ENCODE data around the gene RNF144B. TPM values are rescaled to one million over a fixed set of nuclear protein-coding genes. Genes with fewer than 3 reads are reported as not detected.

RNF144B gene
- total and polyA plus RNA-seq, 2 of the 13 experiments (the other 11 are each of a cell fraction or from before 2014, with no cell fraction given) = 1.8 to 4.3 TPM

DNA sequence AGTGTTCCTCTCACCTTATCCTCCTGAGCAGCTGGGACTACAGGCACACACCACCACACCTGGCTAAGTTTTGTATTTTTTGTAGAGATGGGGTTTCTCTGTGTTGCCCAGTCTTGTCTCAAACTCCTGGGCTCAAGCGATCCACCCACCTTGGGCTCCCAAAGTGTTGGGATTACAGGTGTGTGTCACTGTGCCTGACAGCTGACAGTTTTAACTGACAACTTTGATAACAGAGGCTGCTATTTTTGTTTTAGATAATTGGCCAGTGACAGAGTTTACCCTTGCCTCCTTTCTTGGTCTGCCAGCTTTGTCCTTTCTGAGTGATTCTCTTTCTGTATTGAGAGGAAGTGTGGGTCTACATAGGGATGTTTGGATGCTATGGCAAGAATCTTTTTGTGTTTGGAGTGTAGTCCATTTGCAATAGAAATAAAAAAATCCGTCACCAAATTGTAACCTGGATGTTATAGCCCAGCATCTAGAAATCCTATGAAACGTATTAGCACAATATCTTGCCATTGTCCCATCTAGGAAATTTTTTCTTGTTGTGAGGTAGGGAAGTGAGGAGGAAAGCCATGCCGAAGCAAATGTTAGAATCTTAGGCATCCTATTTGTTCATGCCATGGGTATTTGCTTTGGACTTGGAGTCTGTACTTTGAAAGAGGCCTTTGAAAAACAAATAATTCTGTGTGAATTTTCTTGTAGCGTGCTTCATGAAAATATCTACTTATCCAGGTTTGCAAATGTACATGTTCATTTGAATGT is 80.8 kb downstream of the RNF144B start (continued):
- TF ChIP-seq MAZ (IDR thresholded peaks at IDR 0.05; ENCODE audit: borderline replicate concordance, low read depth, low read length) = no peak
- TF ChIP-seq MAZ (CRISPR knock-in tag; IDR thresholded peaks at IDR 0.05; ENCODE audit: low read depth) = no peak
- TF ChIP-seq, protein P1, sequence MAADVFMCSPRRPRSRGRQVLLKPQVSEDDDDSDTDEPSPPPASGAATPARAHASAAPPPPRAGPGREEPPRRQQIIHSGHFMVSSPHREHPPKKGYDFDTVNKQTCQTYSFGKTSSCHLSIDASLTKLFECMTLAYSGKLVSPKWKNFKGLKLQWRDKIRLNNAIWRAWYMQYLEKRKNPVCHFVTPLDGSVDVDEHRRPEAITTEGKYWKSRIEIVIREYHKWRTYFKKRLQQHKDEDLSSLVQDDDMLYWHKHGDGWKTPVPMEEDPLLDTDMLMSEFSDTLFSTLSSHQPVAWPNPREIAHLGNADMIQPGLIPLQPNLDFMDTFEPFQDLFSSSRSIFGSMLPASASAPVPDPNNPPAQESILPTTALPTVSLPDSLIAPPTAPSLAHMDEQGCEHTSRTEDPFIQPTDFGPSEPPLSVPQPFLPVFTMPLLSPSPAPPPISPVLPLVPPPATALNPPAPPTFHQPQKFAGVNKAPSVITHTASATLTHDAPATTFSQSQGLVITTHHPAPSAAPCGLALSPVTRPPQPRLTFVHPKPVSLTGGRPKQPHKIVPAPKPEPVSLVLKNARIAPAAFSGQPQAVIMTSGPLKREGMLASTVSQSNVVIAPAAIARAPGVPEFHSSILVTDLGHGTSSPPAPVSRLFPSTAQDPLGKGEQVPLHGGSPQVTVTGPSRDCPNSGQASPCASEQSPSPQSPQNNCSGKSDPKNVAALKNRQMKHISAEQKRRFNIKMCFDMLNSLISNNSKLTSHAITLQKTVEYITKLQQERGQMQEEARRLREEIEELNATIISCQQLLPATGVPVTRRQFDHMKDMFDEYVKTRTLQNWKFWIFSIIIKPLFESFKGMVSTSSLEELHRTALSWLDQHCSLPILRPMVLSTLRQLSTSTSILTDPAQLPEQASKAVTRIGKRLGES (CRISPR knock-in tag; IDR thresholded peaks at IDR 0.05; ENCODE audit: borderline replicate concordance) = no peak
- TF ChIP-seq CBX5 (CRISPR knock-in tag; IDR thresholded peaks at IDR 0.05; ENCODE audit: borderline replicate concordance) = no peak
- TF ChIP-seq AGO2 (optimal IDR thresholded peaks at IDR 0.05; ENCODE audit: low read depth, low read length) = no peak
- TF ChIP-seq ONECUT2 (CRISPR knock-in tag; IDR thresholded peaks at IDR 0.05) = no peak
- TF ChIP-seq PHF21A (CRISPR knock-in tag; IDR thresholded peaks at IDR 0.05) = no peak
- no peak for TF ChIP-seq ZNF446 (CRISPR knock-in tag; IDR thresholded peaks at IDR 0.05)
- TF ChIP-seq, protein P2, sequence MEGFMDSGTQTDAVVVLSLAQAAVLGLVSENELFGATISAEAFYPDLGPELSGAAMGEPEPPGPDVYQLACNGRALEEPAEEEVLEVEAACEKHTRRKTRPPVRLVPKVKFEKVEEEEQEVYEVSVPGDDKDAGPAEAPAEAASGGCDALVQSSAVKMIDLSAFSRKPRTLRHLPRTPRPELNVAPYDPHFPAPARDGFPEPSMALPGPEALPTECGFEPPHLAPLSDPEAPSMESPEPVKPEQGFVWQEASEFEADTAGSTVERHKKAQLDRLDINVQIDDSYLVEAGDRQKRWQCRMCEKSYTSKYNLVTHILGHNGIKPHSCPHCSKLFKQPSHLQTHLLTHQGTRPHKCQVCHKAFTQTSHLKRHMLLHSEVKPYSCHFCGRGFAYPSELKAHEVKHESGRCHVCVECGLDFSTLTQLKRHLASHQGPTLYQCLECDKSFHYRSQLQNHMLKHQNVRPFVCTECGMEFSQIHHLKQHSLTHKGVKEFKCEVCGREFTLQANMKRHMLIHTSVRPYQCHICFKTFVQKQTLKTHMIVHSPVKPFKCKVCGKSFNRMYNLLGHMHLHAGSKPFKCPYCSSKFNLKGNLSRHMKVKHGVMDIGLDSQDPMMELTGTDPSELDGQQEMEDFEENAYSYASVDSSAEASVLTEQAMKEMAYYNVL (CRISPR knock-in tag; IDR thresholded peaks at IDR 0.05; ENCODE audit: borderline replicate concordance) = no peak
- TF ChIP-seq SYNCRIP (IDR thresholded peaks at IDR 0.05; ENCODE audit: insufficient read depth, low read depth, low read length) = no peak
- no peak for TF ChIP-seq ZNF441 (CRISPR knock-in tag; IDR thresholded peaks at IDR 0.05; ENCODE audit: borderline replicate concordance)
- no peak for TF ChIP-seq HES4 (CRISPR knock-in tag; IDR thresholded peaks at IDR 0.05; ENCODE audit: borderline replicate concordance)
- no peak for TF ChIP-seq HOXD1 (CRISPR knock-in tag; IDR thresholded peaks at IDR 0.05)
- no peak for TF ChIP-seq ZSCAN20 (CRISPR knock-in tag; IDR thresholded peaks at IDR 0.05; ENCODE audit: borderline replicate concordance)
- no peak for TF ChIP-seq ZNF75D (CRISPR knock-in tag; IDR thresholded peaks at IDR 0.05; ENCODE audit: borderline replicate concordance)
- TF ChIP-seq ZNF292 (CRISPR knock-in tag; IDR thresholded peaks at IDR 0.05; ENCODE audit: borderline replicate concordance, low read depth) = no peak
- TF ChIP-seq CAMTA2 (CRISPR knock-in tag; IDR thresholded peaks at IDR 0.05; ENCODE audit: borderline replicate concordance) = no peak
- peak; percentile 37; the same call in 1 of the 2 replicates for TF ChIP-seq ZNF124 (CRISPR knock-in tag; IDR thresholded peaks at IDR 0.05)
- TF ChIP-seq RFX5 (IDR thresholded peaks at IDR 0.05; ENCODE audit: low read depth, low read length) = no peak
- no peak for TF ChIP-seq PHF5A (CRISPR knock-in tag; IDR thresholded peaks at IDR 0.05; ENCODE audit: low read depth, unreplicated experiment)
- no peak for TF ChIP-seq ZNF350 (CRISPR knock-in tag; IDR thresholded peaks at IDR 0.05; ENCODE audit: borderline replicate concordance, low read depth)
- TF ChIP-seq GTF3A (CRISPR knock-in tag; conservative IDR thresholded peaks at IDR 0.05) = no peak
- TF ChIP-seq, protein P3, sequence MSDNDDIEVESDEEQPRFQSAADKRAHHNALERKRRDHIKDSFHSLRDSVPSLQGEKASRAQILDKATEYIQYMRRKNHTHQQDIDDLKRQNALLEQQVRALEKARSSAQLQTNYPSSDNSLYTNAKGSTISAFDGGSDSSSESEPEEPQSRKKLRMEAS (IDR thresholded peaks at IDR 0.05) = peak; percentile 23; the same call in 1 of the 2 replicates
- no peak for TF ChIP-seq SIX1 (CRISPR knock-in tag; IDR thresholded peaks at IDR 0.05; ENCODE audit: borderline replicate concordance)
